Lower lobe of right lung (tissue), 2 donors: ENCODE measurements around the gene PNMA8C. TPM values are rescaled to one million over a fixed set of nuclear protein-coding genes. Genes with fewer than 3 reads are reported as not detected.

ENCODE experiments used
- ATAC-seq, 2 donors: fragments of 200-7000 bp; cut with Tn5 transposase; one replicate each; pipeline ENCODE4 v1.9.1; 2020 to 2022; ENCODE audit warnings: mild to moderate bottlenecking in 2 of 2, moderate library complexity in 2 of 2
- DNase-seq: peaks from one replicate; pipeline ENCODE4 v3.0.0-alpha.2; 2020
- H3K27ac ChIP-seq: fragments of 200-600 bp; one replicate; pipeline ENCODE4 v1.8.0; 2022
- H3K27me3 ChIP-seq: fragments of 200-600 bp; one replicate; pipeline ENCODE4 v1.8.0; 2022; ENCODE audit warnings: low read depth
- H3K36me3 ChIP-seq: fragments of 200-600 bp; one replicate; pipeline ENCODE4 v1.8.0; 2022; ENCODE audit warnings: mild to moderate bottlenecking
- H3K4me1 ChIP-seq: fragments of 200-600 bp; one replicate; pipeline ENCODE4 v1.8.0; 2022
- H3K4me3 ChIP-seq: fragments of 200-600 bp; one replicate; pipeline ENCODE4 v1.8.0; 2022; ENCODE audit warnings: mild to moderate bottlenecking
- H3K9me3 ChIP-seq: fragments of 200-600 bp; one replicate; pipeline ENCODE4 v1.8.0; 2022
- CTCF ChIP-seq: fragments of 200-600 bp; IDR thresholded peaks from one replicate; pipeline ENCODE4 v1.8.0; 2022; ENCODE audit warnings: antibody characterized with exemption, mild to moderate bottlenecking
- intact Hi-C: fragments of 100-400 bp; cut with DNase I; formaldehyde crosslinking; loops from one replicate; pipeline ENCODE4 v1.11.0; 2022
- total RNA-seq: library from RNA; stranded (reverse); fragmentation: NEBNext Ultra II Directional; extraction: Animal tissue kit (Norgen Biotek cat#: 25700); gene quantifications from one replicate; pipeline ENCODE4 v1.2.1, GENCODE V29; 2021
- donor health status: DM: no; HTN: yes; CAD: no; lungs with severe emphysema.

PNMA8C gene
- total RNA-seq, 1 donor from 2014 or later: 0.18 TPM

GRCh38 chr19:46393456-46394401, 35.0 kb downstream of the PNMA8C start:
- DNase-seq (peak; percentile 30), ATAC-seq (no peak)
- H3K4me3 ChIP-seq: no peak overlapping the region
- intact Hi-C loops: no loop called here
- H3K4me1 ChIP-seq: peaks cover 18% of the 10 kb centered on the region
- H3K36me3 ChIP-seq: peaks cover 38% of the 10 kb centered on the region
- no peak overlapping the region for H3K27ac ChIP-seq
- no peak for TF ChIP-seq CTCF
- no peaks in the 10 kb centered on the region for H3K27me3 ChIP-seq
- H3K9me3 ChIP-seq: no peaks in the 10 kb centered on the region

- Histone ChIP-seq H3K4me1 (peaks cover 18% of the 10 kb centered on the region), H3K4me3 (no peak overlapping the region), H3K36me3 (peaks cover 47% of the 10 kb centered on the region), H3K27ac (no peak overlapping the region), H3K27me3 (no peaks in the 10 kb centered on the region), H3K9me3 (no peaks in the 10 kb centered on the region)
- DNase-seq (no peak), ATAC-seq (no peak)
- intact Hi-C loops: no loop called here
- no peak for TF ChIP-seq CTCF
Observed at GRCh38 chr19:46392837-46393236, 35.9 kb downstream of the PNMA8C start.

GRCh38 chr19:46392252-46392801, 36.4 kb downstream of the PNMA8C start:
- Histone ChIP-seq H3K4me3 (no peak overlapping the region), H3K27ac (no peak overlapping the region), H3K4me1 (peaks cover 18% of the 10 kb centered on the region), H3K9me3 (no peaks in the 10 kb centered on the region), H3K36me3 (peaks cover 52% of the 10 kb centered on the region), H3K27me3 (no peaks in the 10 kb centered on the region)
- DNase-seq: peak; percentile 49
- ATAC-seq: peak in 1 of 2 donors; percentile 13
- no peak for TF ChIP-seq CTCF
- intact Hi-C loops: no loop called here

GRCh38 chr19:46391296-46392251, 37.2 kb downstream of the PNMA8C start:
- Histone ChIP-seq H3K27me3 (no peaks in the 10 kb centered on the region), H3K4me1 (peaks cover 18% of the 10 kb centered on the region), H3K9me3 (no peaks in the 10 kb centered on the region), H3K27ac (no peak overlapping the region), H3K4me3 (no peak overlapping the region), H3K36me3 (peaks cover 59% of the 10 kb centered on the region)
- no peak for TF ChIP-seq CTCF
- DNase-seq: peak; percentile 41
- intact Hi-C loops: no loop called here
- no peak for ATAC-seq

GRCh38 chr19:46390866-46391265, 37.9 kb downstream of the PNMA8C start:
- Histone ChIP-seq H3K4me1 (peaks cover 18% of the 10 kb centered on the region), H3K9me3 (no peaks in the 10 kb centered on the region), H3K36me3 (peaks cover 65% of the 10 kb centered on the region), H3K27ac (no peak overlapping the region), H3K4me3 (no peak overlapping the region), H3K27me3 (no peaks in the 10 kb centered on the region)
- DNase-seq (peak; percentile 39), ATAC-seq (peak in 1 of 2 donors; percentile 4)
- intact Hi-C loops: no loop called here
- no peak for TF ChIP-seq CTCF
